Bone marrow (tissue), 2 donors: ENCODE results near the gene ZNG1F.
"Not testable (repeated sequence)": the region's sequence is repeated elsewhere in the genome, so short reads cannot be mapped to it uniquely, and the experiment has no call there.

Experiments used
- DNase-seq, 2 donors: peaks; one replicate each; lab custom pipeline; 2025; lab: John Stamatoyannopoulos, UW

The ZNG1F gene

GRCh38 chr9:41086215-41086614 lies 102.9 kb downstream of the ZNG1F start:
- DNase-seq = not testable (repeated sequence)

GRCh38 chr9:41082358-41082757 lies 106.8 kb downstream of the ZNG1F start:
- DNase-seq = not testable (repeated sequence)
